GM19467 (cell line): ENCODE data around the gene GLE1.
"Not testable (repeated sequence)": the region's sequence is repeated elsewhere in the genome, so short reads cannot be mapped to it uniquely, and the experiment has no call there.

ENCODE experiments used
- ATAC-seq: cut with Tn5 transposase; IDR thresholded peaks from one replicate; pipeline ENCODE4 v1.9.1; 2021; ENCODE audit warnings: mild to moderate bottlenecking, moderate library complexity; ENCODE audit not compliant: unreplicated experiment

GLE1 gene

GRCh38 chr9:128550770-128551656 lies 46.5 kb downstream of the GLE1 start:
- no peak for ATAC-seq

- ATAC-seq: no peak
These were observed 47.2 kb downstream of the GLE1 start for GRCh38 chr9:128551657-128552152.

DNA sequence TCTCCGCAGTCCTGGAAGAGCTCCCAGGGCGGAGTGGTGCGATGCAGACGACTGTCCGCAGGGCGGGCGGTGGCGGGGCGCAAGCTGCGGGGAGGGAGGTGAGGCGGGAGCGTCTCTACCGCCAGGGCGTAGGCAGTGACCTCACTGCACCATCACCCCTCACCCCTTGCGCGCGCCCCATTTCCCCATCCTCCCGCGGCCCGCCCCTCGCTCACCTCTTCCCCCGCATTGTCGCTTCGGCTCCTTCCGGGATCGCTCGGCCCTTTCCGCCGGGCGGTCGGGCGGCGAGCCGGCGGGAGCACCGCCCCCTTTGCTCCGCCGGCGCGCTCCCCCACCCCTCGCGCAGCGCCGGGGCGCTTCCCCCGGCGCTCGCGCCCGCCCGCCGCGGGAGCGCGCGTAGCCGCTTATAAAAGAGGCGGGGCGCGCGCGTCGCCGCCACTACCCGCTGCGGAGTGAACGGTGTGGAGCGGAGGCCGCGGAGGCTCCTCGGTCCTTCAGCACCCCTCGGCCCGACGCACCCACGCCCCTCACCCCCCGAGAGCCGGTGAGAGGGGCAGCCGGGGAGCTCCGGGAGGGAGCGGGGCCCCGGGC lies 47.7 kb downstream of the GLE1 start, which contains the start of gene SPTAN1:
Gene SPTAN1, plus strand, starts transcription at position 435 of the 591 bp plus-strand sequence. CDS start 14,154 bp downstream, outside the sequence.
- peak; percentile 77 for ATAC-seq

DNA sequence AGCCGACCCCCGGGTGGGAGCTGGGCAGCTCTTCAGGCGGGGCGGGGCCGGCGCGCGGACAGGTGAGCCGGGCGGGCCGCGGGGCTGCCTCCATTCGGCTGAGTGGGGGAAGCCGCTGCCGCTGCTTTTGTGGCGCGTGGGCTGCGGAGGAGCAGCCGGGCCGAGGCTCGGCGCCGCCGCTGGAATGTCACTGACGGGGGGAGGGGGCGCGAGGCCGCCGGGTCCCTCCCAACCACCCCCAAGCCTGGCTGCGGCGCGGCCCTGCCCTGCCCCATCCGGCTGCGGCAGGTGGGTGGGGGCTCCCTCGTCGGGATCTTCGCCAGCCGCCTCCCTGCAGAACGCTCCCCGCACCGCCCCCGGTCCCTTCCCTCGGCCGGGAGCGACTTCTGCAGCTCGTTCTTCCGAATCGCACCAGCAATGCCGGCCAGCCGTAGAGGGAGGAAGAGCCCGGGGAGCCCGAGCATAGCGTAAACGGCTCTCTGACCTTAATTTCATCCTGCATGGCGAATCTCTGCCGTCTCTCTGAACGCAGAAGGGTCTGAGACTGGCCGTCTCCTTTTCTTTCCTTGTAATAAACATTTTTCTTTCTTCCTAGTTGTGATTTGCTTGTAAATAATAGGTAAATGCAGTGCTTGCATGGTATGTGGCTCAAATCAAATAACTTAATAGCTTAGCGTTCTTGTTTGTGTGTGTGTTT lies 48.4 kb downstream of the GLE1 start:
- peak; percentile 24 for ATAC-seq

DNA sequence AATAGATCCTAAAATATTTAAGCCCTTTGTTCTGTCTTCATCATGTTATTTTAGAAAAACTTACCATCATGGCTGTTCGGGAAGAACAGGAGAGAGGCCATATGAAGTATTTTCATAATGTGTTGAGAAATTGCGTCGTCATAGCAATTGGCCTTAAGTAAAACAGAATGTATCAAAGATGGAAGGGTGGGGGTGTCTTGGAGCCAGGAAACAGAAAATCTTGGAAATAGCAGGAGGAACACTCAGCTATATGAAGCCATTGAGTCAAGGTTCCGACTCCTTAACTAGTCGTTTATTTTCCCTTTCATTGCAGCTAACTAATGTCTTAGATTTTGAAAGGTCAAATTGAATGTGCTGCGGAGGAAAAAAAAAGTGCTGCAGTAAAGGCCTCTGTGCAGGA lies 49.2 kb downstream of the GLE1 start:
- ATAC-seq: no peak

GRCh38 chr9:128554155-128554862 lies 49.8 kb downstream of the GLE1 start:
- no peak for ATAC-seq

DNA sequence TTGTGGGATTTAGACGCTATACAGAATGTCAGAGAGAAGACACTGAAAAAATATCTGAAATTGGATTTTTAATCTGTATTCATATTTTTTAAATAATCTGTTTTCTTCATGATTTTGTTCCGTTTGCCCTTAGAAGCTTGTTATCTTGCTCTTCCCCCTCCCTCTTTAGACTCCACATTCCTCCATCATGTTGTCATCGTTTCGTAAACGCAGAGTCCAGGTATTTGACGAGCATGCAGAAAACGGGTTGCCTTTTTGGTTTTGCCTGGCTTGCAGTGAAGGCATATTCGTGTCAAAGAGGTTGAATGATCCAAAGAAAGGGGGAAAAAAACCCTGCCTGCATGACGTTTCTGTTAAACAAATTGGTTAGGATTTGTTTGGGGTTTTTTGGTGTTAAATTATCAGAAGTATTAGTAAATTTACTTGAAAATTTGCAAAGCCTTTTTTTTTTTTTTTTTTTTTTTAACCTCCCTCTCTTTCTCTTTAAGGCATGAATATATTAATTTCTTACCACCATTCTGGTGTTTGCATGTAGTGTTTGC lies 50.7 kb downstream of the GLE1 start:
- no peak for ATAC-seq

- no peak for ATAC-seq
These were observed 51.8 kb downstream of the GLE1 start for GRCh38 chr9:128556276-128556675.

DNA sequence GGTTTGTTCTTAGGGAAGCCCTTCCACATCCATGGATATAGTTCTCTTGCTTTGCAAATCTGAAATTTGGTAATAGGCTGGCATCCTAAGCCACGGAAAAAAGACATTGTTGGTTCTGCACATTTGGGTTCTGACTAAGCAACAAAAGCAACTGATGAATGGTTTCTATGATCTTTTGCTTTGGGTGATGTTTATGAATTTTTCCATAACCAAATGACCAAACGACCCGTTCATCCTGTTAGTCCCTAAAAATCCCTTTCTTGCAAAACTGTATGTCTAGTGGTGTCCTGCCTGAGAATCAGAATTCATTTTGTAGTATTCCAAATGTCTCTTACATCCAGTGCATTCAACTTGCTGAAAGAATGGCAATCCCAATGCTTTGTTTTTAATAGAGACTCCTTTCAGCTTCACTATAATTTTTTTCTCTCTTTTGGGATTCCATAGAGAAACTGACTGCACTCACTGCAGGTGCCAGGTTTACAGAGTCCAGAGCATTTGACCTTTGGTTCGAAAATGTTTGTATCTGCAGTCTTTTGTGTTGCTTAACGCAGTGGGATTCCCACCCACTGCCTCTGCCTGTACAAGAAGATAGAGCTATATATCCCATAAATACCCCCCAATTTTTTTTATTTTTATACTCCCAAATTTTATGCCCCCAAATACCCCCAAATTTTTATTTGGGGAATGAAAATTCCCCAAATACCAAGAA lies 52.6 kb downstream of the GLE1 start:
- no peak for ATAC-seq

GRCh38 chr9:128558431-128559310 lies 54.2 kb downstream of the GLE1 start:
- no peak for ATAC-seq

DNA sequence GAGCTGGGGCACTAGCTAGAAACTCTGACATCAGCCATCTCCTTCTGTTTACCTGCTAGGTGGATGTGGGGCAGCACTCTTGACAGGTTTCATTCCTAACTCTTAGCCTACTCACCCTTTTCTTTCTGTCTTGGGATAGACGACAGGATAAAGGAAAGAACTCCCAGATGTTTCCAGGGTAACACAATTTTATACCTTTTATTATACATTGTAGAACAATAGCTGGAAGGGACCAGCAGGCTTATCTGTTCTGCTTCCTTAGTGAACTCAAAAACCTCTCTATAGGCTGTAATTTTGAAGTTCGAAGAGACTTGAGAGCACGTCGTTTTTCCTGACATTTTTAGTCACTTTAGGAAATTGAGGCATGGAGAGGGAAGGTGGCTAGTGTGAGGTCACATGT lies 61.1 kb downstream of the GLE1 start:
- ATAC-seq: no peak

- no peak for ATAC-seq
These were observed 64.1 kb downstream of the GLE1 start for GRCh38 chr9:128568470-128569078.

- ATAC-seq: no peak
These were observed 71.0 kb downstream of the GLE1 start for GRCh38 chr9:128575469-128575868.

GRCh38 chr9:128575916-128576315 lies 71.4 kb downstream of the GLE1 start:
- no peak for ATAC-seq

- no peak for ATAC-seq
These were observed 72.7 kb downstream of the GLE1 start for GRCh38 chr9:128577206-128577605.

DNA sequence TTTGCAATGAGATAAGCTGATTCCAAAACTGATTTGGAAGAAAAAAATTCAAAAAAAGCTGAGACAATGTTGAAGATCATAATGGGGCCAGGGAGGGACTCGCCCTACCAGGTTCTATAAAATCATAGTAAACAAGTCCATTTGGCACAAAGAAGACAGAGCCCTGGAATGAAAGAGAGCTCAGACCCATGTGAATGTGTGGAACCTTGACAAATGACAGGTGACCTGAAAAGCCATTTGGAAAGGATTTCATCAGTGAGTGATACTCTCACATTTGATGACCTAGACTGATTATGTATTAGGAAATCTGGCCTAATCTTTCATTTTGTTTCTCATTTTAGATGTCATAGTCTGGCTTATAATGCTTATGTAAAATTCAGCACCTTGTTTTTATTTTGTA lies 74.7 kb downstream of the GLE1 start:
- ATAC-seq: no peak

GRCh38 chr9:128580731-128581130 lies 76.2 kb downstream of the GLE1 start:
- ATAC-seq: no peak

DNA sequence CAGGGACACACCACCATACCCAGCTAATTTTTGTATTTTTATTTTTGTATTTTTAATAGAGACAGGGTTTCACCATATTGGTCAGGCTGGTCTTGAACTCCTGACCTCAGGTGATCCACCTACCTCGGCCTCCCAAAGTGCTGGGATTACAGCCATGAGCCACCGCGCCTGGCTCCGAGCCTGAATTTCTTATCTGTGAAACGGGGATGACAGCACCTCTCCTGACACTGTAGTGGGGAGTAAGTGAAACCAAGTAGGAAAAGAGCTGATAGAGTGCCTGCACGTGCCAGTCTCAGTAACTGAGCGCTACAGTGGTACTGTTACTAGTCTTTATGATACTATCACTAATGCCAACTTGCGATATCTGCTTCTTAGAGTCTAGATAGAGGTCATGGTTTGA lies 80.6 kb downstream of the GLE1 start:
- ATAC-seq: not testable (repeated sequence)

- not testable (repeated sequence) for ATAC-seq
These were observed 82.4 kb downstream of the GLE1 start for GRCh38 chr9:128586934-128587333.
